ENCODE measurements around the gene CALD1.

The CALD1 gene

GRCh38 chr7:134766779-134767519, 12.5 kb upstream of the CALD1 start:
- ATAC-seq = peak; percentile 66
- no peak for TF ChIP-seq ARNTL (CRISPR knock-in tag; IDR thresholded peaks at IDR 0.05; ENCODE audit: borderline replicate concordance, low read depth)
- no peak for TF ChIP-seq OSR1 (CRISPR knock-in tag; IDR thresholded peaks at IDR 0.05)
- TF ChIP-seq ISL1 (CRISPR knock-in tag; IDR thresholded peaks at IDR 0.05) = no peak
- TF ChIP-seq TSHZ2 (CRISPR knock-in tag; IDR thresholded peaks at IDR 0.05) = no peak
- no peak for TF ChIP-seq ZFP30 (CRISPR knock-in tag; IDR thresholded peaks at IDR 0.05)
- no peak for TF ChIP-seq CREB5 (CRISPR knock-in tag; IDR thresholded peaks at IDR 0.05; ENCODE audit: low read depth)
- TF ChIP-seq PPARA (CRISPR knock-in tag; IDR thresholded peaks at IDR 0.05; ENCODE audit: borderline replicate concordance) = no peak
- no peak for TF ChIP-seq TCF4 (CRISPR knock-in tag; IDR thresholded peaks at IDR 0.05; ENCODE audit: borderline replicate concordance)
- no peak for TF ChIP-seq ZNF565 (CRISPR knock-in tag; conservative IDR thresholded peaks at IDR 0.05; ENCODE audit: low read depth)
- TF ChIP-seq PATZ1 (CRISPR knock-in tag; IDR thresholded peaks at IDR 0.05; ENCODE audit: borderline replicate concordance) = no peak
- no peak for TF ChIP-seq ESRRG (CRISPR knock-in tag; IDR thresholded peaks at IDR 0.05)
- TF ChIP-seq BACH2 (CRISPR knock-in tag; IDR thresholded peaks at IDR 0.05; ENCODE audit: borderline replicate concordance) = no peak
- no peak for TF ChIP-seq ZFP3 (CRISPR knock-in tag; IDR thresholded peaks at IDR 0.05)
- TF ChIP-seq RARB (CRISPR knock-in tag; IDR thresholded peaks at IDR 0.05) = no peak
- no peak for TF ChIP-seq POU6F1 (CRISPR knock-in tag; IDR thresholded peaks at IDR 0.05; ENCODE audit: borderline replicate concordance, low read depth)
- no peak for TF ChIP-seq ZNF70 (CRISPR knock-in tag; IDR thresholded peaks at IDR 0.05)
- no peak for TF ChIP-seq ZNF8 (CRISPR knock-in tag; IDR thresholded peaks at IDR 0.05)
- no peak for TF ChIP-seq ZC3H10 (CRISPR knock-in tag; IDR thresholded peaks at IDR 0.05)
- TF ChIP-seq SNAI2 (CRISPR knock-in tag; IDR thresholded peaks at IDR 0.05) = no peak

GRCh38 chr7:134767520-134768168, 11.8 kb upstream of the CALD1 start:
- ATAC-seq = peak; percentile 21; the same call in 2 of the 3 replicates
- TF ChIP-seq TOX (CRISPR knock-in tag; IDR thresholded peaks at IDR 0.05; ENCODE audit: borderline replicate concordance) (no peak), ZNF8 (CRISPR knock-in tag; IDR thresholded peaks at IDR 0.05) (no peak), PATZ1 (CRISPR knock-in tag; IDR thresholded peaks at IDR 0.05; ENCODE audit: borderline replicate concordance) (no peak), PPARA (CRISPR knock-in tag; IDR thresholded peaks at IDR 0.05; ENCODE audit: borderline replicate concordance) (no peak), ARNTL (CRISPR knock-in tag; IDR thresholded peaks at IDR 0.05; ENCODE audit: borderline replicate concordance, low read depth) (no peak), ZNF70 (CRISPR knock-in tag; IDR thresholded peaks at IDR 0.05) (no peak)

Measured in SK-N-SH treated with all-trans-retinoic acid at 6 μM for 48 hours (cell line).